Prostate gland (tissue), 2 donors: ENCODE measurements around the gene RHPN2.
A peak's percentile ranks its signal among the peaks of the same experiment; 100 is the strongest.

Experiments used
- POLR2A ChIP-seq: fragments of 450-650 bp; IDR thresholded peaks from one replicate; pipeline ENCODE4 v1.6.1; 2016; ENCODE audit warnings: antibody characterized with exemption, mild to moderate bottlenecking
- POLR2AphosphoS5 ChIP-seq: sonication (generic); formaldehyde crosslinking; IDR thresholded peaks from one replicate; pipeline ENCODE4 v1.6.1; 2017; ENCODE audit warnings: antibody characterized with exemption
- TF ChIP-seq, protein P1 (sequence below), 4 experiments: fragments of 200-600 bp in 2 of 4; fragments of 450-650 bp in 2 of 4; sonication (generic) in 2 of 4; IDR thresholded peaks; 1 replicate in 3 of 4; 2 replicates in 1 of 4; pipeline ENCODE4 v1.5.1; 2016 to 2019; ENCODE audit warnings: antibody characterized with exemption in 4 of 4, mild to moderate bottlenecking in 2 of 4, moderate library complexity in 2 of 4

DNA sequence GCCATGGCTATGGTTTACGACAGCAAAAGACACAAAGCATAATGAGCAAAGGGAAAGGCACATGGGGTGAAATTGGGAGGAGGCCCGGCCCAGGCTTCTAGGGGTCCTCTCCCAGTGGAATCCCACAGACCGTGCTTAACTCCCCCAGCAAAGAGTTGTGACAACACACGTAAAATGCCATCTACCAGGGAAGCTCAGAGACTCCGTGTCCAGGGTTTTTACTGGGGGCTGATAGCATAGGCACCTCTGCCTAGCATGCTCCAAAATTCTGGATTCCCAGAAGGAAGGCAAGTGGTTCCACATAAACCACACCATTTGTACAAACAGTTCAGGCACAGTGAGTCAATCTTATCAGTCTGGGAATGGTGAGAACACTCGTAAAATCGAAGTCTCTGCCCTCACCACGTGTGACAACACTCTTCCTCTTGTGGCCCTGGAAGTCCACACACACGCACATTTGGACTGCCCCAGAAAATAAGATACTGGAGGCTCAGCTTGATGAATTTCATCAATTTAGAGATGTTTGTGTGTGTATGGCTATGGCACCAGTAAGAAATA is 34.9 kb downstream of the RHPN2 start:
- TF ChIP-seq, protein P1, sequence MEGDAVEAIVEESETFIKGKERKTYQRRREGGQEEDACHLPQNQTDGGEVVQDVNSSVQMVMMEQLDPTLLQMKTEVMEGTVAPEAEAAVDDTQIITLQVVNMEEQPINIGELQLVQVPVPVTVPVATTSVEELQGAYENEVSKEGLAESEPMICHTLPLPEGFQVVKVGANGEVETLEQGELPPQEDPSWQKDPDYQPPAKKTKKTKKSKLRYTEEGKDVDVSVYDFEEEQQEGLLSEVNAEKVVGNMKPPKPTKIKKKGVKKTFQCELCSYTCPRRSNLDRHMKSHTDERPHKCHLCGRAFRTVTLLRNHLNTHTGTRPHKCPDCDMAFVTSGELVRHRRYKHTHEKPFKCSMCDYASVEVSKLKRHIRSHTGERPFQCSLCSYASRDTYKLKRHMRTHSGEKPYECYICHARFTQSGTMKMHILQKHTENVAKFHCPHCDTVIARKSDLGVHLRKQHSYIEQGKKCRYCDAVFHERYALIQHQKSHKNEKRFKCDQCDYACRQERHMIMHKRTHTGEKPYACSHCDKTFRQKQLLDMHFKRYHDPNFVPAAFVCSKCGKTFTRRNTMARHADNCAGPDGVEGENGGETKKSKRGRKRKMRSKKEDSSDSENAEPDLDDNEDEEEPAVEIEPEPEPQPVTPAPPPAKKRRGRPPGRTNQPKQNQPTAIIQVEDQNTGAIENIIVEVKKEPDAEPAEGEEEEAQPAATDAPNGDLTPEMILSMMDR (IDR thresholded peaks at IDR 0.05), result no peak
- TF ChIP-seq POLR2AphosphoS5 (peak; percentile 88), POLR2A (no peak)
